Astrocyte of the spinal cord (primary cell): Measurements from ENCODE around the gene CACNA1S.

ENCODE experiments used
- DNase-seq: peaks from one replicate; pipeline ENCODE4 v3.0.0; 2011; ENCODE audit warnings: low read depth, low spot score
- H3K4me3 ChIP-seq: 2 replicates; pipeline ENCODE4 v1.5.1; 2011; ENCODE audit warnings: low read depth, mild to moderate bottlenecking, low read length, moderate library complexity
- in situ Hi-C: cut with HindIII; loops from 2 replicates; pipeline ENCODE4 v1.10.0; 2017; ENCODE audit warnings: low sequenced_read_pairs
- TF ChIP-seq, protein P1 (sequence below): IDR thresholded peaks from 2 replicates; pipeline ENCODE4 v1.5.1; 2012; ENCODE audit warnings: low read depth, mild to moderate bottlenecking, low read length, inconsistent platforms

CACNA1S gene

GRCh38 chr1:201126832-201127754 is 14.9 kb upstream of the CACNA1S start, which contains the start of gene ASCL5:
ASCL5 (minus strand) TSS chr1:201127184; CDS start chr1:201115372, 11,812 bp downstream.
- TF ChIP-seq, protein P1, sequence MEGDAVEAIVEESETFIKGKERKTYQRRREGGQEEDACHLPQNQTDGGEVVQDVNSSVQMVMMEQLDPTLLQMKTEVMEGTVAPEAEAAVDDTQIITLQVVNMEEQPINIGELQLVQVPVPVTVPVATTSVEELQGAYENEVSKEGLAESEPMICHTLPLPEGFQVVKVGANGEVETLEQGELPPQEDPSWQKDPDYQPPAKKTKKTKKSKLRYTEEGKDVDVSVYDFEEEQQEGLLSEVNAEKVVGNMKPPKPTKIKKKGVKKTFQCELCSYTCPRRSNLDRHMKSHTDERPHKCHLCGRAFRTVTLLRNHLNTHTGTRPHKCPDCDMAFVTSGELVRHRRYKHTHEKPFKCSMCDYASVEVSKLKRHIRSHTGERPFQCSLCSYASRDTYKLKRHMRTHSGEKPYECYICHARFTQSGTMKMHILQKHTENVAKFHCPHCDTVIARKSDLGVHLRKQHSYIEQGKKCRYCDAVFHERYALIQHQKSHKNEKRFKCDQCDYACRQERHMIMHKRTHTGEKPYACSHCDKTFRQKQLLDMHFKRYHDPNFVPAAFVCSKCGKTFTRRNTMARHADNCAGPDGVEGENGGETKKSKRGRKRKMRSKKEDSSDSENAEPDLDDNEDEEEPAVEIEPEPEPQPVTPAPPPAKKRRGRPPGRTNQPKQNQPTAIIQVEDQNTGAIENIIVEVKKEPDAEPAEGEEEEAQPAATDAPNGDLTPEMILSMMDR: peak; percentile 11

GRCh38 chr1:201126463-201126831 is 14.2 kb upstream of the CACNA1S start:
- TF ChIP-seq, protein P1: no peak
- no peak overlapping the region for H3K4me3 ChIP-seq
- in situ Hi-C loops: no loop called here
- peak; percentile 4 for DNase-seq

More at GRCh38 chr1:201126832-201127754, 14.9 kb upstream of the CACNA1S start, which contains the start of gene ASCL5:
- DNase-seq: peak; percentile 50
- no peak within 1 kb of the TSS for H3K4me3 ChIP-seq
- in situ Hi-C loops: no loop called here

- in situ Hi-C loops: no loop called here
- H3K4me3 ChIP-seq: no peak overlapping the region
- no peak for DNase-seq
- TF ChIP-seq, protein P1: no peak
These were observed 13.6 kb upstream of the CACNA1S start for GRCh38 chr1:201125800-201126199.

DNA sequence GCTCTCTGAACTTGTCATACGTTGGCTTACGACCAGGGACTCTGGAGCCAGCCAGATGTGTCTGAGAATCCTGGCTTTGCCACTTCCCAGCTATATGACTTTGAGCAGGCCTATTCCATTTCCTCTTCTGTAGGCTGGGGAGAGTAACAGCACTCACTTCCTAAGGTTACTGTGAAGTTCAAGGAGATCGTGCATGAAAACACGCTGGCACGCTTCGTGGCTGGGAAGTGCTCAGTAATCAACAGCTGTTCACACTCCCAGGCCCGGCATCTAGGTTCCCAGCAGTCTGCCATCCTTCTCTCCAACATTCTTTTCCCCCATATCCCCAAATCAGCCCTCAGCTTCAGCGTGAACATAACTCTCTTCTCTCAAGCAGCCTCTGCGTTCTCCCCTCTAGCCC is 12.8 kb upstream of the CACNA1S start:
- no peak for DNase-seq
- no peak overlapping the region for H3K4me3 ChIP-seq
- TF ChIP-seq, protein P1: no peak
- in situ Hi-C loops: no loop called here

GRCh38 chr1:201123866-201124265 is 11.6 kb upstream of the CACNA1S start:
- H3K4me3 ChIP-seq: no peak overlapping the region
- DNase-seq: no peak
- TF ChIP-seq, protein P1: no peak
- in situ Hi-C loops: no loop called here

- TF ChIP-seq, protein P1: no peak
- in situ Hi-C loops: no loop called here
- DNase-seq: no peak
- H3K4me3 ChIP-seq: no peak overlapping the region
These were observed 10.2 kb upstream of the CACNA1S start for GRCh38 chr1:201122321-201122957.
